Stimulated activated CD4-positive, alpha-beta T cell treated with anti-CD3 and anti-CD28 coated beads, Interleukin-4, amount 100 ng/mL, for 4 hours (primary cell): ENCODE results near the gene KIAA0232.
"Not testable (repeated sequence)": the region's sequence is repeated elsewhere in the genome, so short reads cannot be mapped to it uniquely, and the experiment has no call there.

Experiments
- DNase-seq, 2 experiments: peaks; one replicate each; pipeline ENCODE4 v3.0.0-alpha.2; 2020

The KIAA0232 gene

DNA sequence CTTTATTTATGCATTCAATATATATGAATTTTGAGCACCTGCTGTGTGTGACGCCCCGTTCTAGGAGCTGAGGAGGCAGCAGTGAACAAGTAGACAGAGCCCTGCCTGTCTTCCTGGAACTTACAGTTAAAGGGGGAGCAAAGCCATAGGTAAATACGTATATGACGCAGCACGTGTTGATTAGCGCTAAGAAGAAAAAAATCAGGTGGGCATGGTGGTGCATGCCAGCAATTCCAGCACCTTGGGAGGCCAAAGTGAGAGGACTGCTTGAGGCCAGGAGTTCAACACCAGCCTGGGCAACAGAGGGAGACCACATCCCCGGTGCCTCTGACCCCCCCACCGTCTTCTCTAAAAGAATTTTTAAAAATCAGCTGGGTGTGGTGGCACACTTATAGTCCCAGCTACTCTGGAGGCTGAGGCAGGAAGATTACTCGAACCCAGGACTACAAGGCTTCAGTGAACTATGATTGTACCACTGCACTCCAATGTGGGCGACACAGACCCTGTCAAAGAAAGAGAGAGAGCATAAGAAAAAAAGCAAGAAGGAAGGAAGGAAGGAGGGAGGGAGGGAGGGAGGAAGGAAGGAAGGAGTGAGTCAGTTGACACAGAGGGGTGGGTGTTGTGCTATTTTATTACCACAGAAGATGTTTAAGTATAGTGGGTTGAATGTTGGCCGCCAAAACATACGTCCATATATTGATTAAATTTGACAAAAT is 5.4 kb upstream of the KIAA0232 start:
- peak in 1 of 2 experiments; percentile 12 for DNase-seq

GRCh38 chr4:6777636-6778281 is 4.8 kb upstream of the KIAA0232 start:
- no peak for DNase-seq

GRCh38 chr4:6778435-6778834 is 4.1 kb upstream of the KIAA0232 start:
- DNase-seq = no peak

GRCh38 chr4:6779667-6780565 is 2.6 kb upstream of the KIAA0232 start:
- DNase-seq = no peak

DNA sequence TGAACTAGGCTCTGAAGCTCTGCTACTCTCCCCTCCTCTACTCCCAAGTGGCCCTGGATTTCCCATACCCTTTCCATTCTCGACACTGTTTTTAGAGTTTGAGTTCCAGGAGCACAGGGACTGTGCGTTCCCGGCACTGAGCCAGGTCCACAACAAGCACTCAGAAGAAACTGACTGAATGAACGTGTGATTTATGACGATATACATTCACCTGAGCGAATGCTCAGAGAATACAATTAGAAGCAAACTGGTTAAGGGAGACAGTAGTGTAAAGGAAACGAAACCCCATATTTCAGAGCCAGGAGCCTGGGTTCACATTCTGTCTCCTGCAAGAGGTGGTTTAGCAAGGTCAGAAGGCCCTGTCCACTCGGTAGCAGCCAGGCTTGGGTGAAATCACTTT is 1.4 kb upstream of the KIAA0232 start:
- no peak for DNase-seq

- no peak for DNase-seq
Measured at GRCh38 chr4:6781561-6781960, 966 bp upstream of the KIAA0232 start.

GRCh38 chr4:6782846-6783110 is 251 bp downstream of the KIAA0232 start:
- no peak for DNase-seq

GRCh38 chr4:6783111-6783981 is 819 bp downstream of the KIAA0232 start:
- peak; percentile 87 to 90 for DNase-seq

GRCh38 chr4:6785572-6785925 is 3.0 kb downstream of the KIAA0232 start:
- no peak for DNase-seq

DNA sequence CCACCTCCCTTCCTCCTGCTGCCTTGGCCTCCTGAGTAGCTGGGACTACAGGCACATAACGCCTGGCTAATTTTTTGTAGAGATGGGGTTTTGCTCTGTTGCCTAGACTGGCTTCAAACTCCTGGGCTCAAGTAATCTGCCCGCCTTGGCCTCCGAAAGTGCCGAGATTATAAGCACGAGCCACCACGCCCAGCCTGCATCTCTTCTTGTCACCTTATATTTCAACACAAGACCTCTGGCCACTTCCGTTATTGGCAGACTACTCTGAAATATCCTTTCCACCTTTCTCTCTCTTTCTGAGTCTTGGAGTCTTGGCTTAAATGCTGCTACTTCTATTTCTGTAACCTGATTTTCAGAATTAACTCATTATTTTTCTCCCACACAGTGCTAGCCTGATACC is 5.6 kb downstream of the KIAA0232 start:
- no peak for DNase-seq

- DNase-seq = not testable (repeated sequence)
Measured at GRCh38 chr4:6791245-6791644, 8.7 kb downstream of the KIAA0232 start.

DNA sequence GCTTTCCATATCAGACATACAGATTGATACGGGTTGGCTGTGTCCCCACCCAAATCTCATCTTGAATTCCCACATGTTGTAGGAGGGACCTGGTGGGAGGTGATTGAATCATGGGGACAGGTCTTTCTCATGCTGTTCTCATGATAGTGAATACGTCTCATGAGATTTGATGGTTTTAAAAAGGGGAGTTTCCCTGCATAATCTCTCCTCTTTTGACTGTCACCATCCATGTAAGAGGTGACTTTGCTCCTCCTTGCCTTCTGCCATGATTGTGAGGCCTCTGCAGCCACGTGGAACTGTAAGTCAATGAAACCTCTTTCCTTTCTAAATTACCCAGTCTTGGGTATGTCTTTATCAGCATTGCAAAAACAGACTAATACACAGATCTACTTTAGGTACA is 9.3 kb downstream of the KIAA0232 start:
- DNase-seq = not testable (repeated sequence)

DNA sequence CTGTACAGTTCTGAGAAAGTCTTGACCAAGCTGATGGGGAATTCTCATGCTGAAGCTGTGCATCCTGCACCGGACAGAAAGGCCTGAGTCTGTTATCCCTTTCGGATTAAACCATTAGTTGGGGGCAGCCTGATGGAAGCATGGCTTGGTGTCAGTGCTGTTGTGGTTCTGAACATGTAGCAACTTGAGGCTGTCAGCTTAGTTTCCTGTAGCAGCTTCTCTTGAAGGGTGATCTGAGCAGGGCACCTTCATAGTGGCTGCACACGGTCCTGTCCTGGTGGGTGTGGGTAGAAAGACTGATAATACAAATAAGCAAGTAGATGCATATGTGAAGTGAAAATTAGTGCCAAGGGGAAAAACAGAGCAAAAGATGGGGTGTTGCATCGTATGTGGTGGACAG is 11.7 kb downstream of the KIAA0232 start:
- no peak for DNase-seq

DNA sequence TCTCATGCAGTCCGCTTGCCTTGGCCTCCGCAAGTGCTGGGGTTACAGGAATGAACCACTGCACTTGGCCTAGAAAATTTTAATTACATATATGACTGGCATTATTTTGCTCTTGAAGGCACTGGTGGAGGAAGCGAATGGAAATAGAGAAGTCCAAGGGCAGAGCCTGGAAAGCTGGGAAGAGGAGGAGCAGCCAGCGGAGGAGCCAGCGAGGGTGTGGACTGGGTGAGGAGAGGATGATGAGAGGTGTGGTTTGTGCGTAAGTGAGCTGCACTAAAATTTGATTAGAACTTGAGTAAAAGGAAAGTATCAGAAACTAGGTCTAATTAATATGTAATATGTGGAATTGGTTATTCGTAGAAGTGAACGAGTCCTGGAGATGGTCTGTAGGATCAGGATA is 13.3 kb downstream of the KIAA0232 start:
- no peak for DNase-seq

- not testable (repeated sequence) for DNase-seq
Measured at GRCh38 chr4:6797368-6797767, 14.8 kb downstream of the KIAA0232 start.

DNA sequence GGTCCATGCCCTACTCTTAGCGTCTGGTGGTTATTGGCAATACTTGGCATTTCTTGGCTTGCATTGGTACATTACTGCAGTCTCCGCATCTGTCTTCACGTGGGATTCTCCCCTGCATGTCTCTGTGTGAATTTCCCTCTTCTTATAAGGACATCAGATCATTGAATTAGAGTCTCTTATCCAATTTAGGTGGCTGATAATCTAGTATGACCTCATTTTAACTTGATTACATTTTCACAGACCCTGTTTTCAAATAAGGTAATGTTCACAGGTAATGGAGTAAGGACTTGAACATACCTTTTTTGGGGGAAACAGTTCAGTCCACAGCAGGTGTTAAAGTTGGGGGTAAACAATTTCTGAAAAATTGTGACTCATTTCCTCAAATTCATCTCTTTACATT is 16.6 kb downstream of the KIAA0232 start:
- no peak for DNase-seq

- no peak for DNase-seq
Measured at GRCh38 chr4:6802025-6802424, 19.5 kb downstream of the KIAA0232 start.

GRCh38 chr4:6802626-6803025 is 20.1 kb downstream of the KIAA0232 start:
- no peak for DNase-seq

DNA sequence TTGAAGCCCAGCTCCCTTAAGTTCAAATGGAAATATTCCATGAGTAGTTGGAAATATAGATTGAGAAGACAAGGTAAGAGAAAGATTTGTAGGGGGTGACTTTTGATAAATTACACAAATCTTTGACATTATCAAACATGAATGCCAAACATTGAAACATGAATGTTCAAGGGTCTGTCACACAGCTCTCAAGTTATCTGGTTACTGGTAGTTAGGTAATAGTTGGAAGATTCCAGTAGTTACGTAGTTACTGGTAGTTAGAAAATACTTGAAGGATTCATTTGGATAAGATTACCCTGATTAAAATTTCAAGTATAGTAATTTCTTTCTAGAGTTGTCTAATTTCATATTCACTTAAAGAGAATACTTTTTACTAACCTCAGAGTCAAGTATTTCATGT is 20.7 kb downstream of the KIAA0232 start:
- no peak for DNase-seq

GRCh38 chr4:6804082-6804752 is 21.7 kb downstream of the KIAA0232 start:
- DNase-seq = no peak

DNA sequence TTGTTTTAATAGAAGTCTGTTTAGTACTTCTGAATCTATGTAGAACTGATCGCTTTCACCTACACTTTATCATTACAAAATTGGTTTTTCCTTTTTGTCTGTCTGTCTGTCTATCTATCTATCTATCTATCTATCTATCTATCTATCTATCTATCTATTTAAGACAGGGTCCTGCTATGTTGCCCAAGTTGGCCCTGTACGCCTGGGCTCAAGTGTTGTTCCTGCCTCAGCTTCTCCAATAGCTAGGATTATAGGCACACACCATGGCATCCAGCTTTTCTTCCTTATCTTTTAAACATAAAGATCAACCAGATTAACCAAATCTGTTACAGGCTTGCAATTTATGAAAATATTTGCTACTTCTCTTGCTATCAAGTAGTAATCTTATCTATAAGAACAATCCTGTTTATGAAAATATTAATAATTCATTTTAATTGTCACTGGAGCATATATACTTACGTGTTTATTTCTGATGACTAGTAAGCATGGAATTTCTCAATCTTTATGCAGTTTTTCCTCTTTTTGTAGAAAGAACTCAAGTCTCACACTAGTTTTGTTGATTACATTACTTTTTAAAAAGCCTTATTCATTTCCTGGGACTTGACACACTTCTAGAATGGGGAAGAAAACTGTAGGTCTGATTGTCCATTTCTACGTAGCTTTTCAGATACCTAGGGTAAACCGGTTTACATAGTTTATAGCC is 24.5 kb downstream of the KIAA0232 start:
- no peak for DNase-seq

- DNase-seq = no peak
Measured at GRCh38 chr4:6808259-6808658, 25.7 kb downstream of the KIAA0232 start.
